ENCODE results near the gene PDK2. TPM values are rescaled to one million over a fixed set of nuclear protein-coding genes. Genes with fewer than 3 reads are reported as not detected.

The PDK2 gene
- total and polyA plus RNA-seq, 9 of the 15 experiments (the other 6 are each of a cell fraction or from before 2014, with no cell fraction given): 0.03 to 2.5 (median 1.4) TPM

DNA sequence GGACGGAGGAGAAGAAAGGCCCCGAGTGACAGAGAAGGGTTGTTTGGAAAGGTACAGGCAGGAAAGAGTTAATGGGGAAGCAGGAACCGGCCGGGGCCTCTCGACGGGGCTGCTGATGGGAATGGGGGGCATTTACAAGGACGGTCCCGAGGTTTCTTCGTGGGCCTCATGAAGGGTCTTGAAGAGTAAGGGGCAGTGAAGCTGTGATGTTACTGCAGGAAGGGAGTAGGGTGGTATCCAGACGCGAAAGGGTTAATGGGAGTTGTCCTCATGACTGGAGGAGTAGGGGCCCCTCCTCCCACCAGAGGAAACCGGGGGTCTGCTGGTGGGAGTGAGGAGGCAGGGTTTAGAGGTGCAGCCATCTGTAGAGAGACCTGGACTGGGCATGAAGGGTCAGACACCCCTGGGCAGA, 481 bp downstream of the PDK2 start (continued):
- TF ChIP-seq, protein P1, sequence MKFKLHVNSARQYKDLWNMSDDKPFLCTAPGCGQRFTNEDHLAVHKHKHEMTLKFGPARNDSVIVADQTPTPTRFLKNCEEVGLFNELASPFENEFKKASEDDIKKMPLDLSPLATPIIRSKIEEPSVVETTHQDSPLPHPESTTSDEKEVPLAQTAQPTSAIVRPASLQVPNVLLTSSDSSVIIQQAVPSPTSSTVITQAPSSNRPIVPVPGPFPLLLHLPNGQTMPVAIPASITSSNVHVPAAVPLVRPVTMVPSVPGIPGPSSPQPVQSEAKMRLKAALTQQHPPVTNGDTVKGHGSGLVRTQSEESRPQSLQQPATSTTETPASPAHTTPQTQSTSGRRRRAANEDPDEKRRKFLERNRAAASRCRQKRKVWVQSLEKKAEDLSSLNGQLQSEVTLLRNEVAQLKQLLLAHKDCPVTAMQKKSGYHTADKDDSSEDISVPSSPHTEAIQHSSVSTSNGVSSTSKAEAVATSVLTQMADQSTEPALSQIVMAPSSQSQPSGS (CRISPR knock-in tag; IDR thresholded peaks at IDR 0.05): no peak
- no peak for TF ChIP-seq PYGO2 (tag; IDR thresholded peaks at IDR 0.05)
- TF ChIP-seq TRIM24 (IDR thresholded peaks at IDR 0.05): no peak
- TF ChIP-seq, protein P2, sequence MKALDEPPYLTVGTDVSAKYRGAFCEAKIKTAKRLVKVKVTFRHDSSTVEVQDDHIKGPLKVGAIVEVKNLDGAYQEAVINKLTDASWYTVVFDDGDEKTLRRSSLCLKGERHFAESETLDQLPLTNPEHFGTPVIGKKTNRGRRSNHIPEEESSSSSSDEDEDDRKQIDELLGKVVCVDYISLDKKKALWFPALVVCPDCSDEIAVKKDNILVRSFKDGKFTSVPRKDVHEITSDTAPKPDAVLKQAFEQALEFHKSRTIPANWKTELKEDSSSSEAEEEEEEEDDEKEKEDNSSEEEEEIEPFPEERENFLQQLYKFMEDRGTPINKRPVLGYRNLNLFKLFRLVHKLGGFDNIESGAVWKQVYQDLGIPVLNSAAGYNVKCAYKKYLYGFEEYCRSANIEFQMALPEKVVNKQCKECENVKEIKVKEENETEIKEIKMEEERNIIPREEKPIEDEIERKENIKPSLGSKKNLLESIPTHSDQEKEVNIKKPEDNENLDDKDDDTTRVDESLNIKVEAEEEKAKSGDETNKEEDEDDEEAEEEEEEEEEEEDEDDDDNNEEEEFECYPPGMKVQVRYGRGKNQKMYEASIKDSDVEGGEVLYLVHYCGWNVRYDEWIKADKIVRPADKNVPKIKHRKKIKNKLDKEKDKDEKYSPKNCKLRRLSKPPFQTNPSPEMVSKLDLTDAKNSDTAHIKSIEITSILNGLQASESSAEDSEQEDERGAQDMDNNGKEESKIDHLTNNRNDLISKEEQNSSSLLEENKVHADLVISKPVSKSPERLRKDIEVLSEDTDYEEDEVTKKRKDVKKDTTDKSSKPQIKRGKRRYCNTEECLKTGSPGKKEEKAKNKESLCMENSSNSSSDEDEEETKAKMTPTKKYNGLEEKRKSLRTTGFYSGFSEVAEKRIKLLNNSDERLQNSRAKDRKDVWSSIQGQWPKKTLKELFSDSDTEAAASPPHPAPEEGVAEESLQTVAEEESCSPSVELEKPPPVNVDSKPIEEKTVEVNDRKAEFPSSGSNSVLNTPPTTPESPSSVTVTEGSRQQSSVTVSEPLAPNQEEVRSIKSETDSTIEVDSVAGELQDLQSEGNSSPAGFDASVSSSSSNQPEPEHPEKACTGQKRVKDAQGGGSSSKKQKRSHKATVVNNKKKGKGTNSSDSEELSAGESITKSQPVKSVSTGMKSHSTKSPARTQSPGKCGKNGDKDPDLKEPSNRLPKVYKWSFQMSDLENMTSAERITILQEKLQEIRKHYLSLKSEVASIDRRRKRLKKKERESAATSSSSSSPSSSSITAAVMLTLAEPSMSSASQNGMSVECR (CRISPR knock-in tag; IDR thresholded peaks at IDR 0.05): no peak
- TF ChIP-seq, protein P3, sequence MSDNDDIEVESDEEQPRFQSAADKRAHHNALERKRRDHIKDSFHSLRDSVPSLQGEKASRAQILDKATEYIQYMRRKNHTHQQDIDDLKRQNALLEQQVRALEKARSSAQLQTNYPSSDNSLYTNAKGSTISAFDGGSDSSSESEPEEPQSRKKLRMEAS (CRISPR knock-in tag; IDR thresholded peaks at IDR 0.05): no peak

Data from K562 (cell line).